Left lung (tissue), 10 donors: Measurements from ENCODE around the gene MYD88. TPM values are rescaled to one million over a fixed set of nuclear protein-coding genes. Genes with fewer than 3 reads are reported as not detected.

ENCODE experiments used
- ATAC-seq: fragments of 200-7000 bp; cut with Tn5 transposase; one replicate; pipeline ENCODE4 v1.9.1; 2020; ENCODE audit warnings: moderate library complexity
- DNase-seq, 4 donors: peaks; one replicate each; pipeline ENCODE4 v3.0.0-alpha.2; 2013 to 2020
- H3K27ac ChIP-seq, 2 donors: fragments of 200-600 bp; sonication (generic) in 1 of 2; one replicate each; pipeline versions ENCODE4 v1.5.0 to v1.8.0; 2020 to 2021
- H3K27me3 ChIP-seq, 2 donors: fragments of 200-600 bp; sonication (generic) in 1 of 2; one replicate each; pipeline versions ENCODE4 v1.5.0 to v1.8.0; 2020 to 2021
- H3K36me3 ChIP-seq, 2 donors: fragments of 200-600 bp; sonication (generic) in 1 of 2; one replicate each; pipeline versions ENCODE4 v1.5.0 to v1.8.0; 2020 to 2021
- H3K4me1 ChIP-seq, 2 donors: fragments of 200-600 bp; one replicate each; pipeline ENCODE4 v1.8.0; 2021
- H3K4me3 ChIP-seq, 2 donors: fragments of 200-600 bp; sonication (generic) in 1 of 2; one replicate each; pipeline versions ENCODE4 v1.5.0 to v1.8.0; 2020 to 2021; ENCODE audit warnings: mild to moderate bottlenecking in 1 of 2
- H3K9me3 ChIP-seq, 2 donors: fragments of 200-600 bp; sonication (generic) in 1 of 2; one replicate each; pipeline versions ENCODE4 v1.5.0 to v1.8.0; 2020 to 2021
- intact Hi-C, 2 donors: fragments of 100-400 bp; cut with DNase I; formaldehyde crosslinking; loops; one replicate each; pipeline versions ENCODE4 v1.11.2 to v1.14.2; 2022
- polyA plus RNA-seq, 6 donors: library from polyadenylated mRNA; unstranded; fragments of 120-200 nt; gene quantifications; one replicate each; pipeline ENCODE4 v1.2.1, GENCODE V29; 2013; ENCODE audit not compliant: insufficient read length in 6 of 6
- total RNA-seq, 2 donors: library from RNA; stranded (reverse); fragmentation: NEBNext Ultra II Directional; extraction: Animal tissue kit (Norgen Biotek cat#: 25700); gene quantifications; one replicate each; pipeline ENCODE4 v1.2.1, GENCODE V29; 2021
- TF ChIP-seq, protein P1 (sequence below), 2 donors: fragments of 200-600 bp; sonication (generic) in 1 of 2; IDR thresholded peaks; one replicate each; pipeline versions ENCODE4 v1.5.0 to v1.8.0; 2021; ENCODE audit warnings: antibody characterized with exemption in 2 of 2
- donor health status: DM: no; HTN: yes; CAD: no.
- donor health status: DM: no; HTN: no; CAD: no.

Gene MYD88
- total and polyA plus RNA-seq, 8 donors, result 37.8 to 97.4 (median 40.9) TPM

- TF ChIP-seq, protein P1, sequence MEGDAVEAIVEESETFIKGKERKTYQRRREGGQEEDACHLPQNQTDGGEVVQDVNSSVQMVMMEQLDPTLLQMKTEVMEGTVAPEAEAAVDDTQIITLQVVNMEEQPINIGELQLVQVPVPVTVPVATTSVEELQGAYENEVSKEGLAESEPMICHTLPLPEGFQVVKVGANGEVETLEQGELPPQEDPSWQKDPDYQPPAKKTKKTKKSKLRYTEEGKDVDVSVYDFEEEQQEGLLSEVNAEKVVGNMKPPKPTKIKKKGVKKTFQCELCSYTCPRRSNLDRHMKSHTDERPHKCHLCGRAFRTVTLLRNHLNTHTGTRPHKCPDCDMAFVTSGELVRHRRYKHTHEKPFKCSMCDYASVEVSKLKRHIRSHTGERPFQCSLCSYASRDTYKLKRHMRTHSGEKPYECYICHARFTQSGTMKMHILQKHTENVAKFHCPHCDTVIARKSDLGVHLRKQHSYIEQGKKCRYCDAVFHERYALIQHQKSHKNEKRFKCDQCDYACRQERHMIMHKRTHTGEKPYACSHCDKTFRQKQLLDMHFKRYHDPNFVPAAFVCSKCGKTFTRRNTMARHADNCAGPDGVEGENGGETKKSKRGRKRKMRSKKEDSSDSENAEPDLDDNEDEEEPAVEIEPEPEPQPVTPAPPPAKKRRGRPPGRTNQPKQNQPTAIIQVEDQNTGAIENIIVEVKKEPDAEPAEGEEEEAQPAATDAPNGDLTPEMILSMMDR (IDR thresholded peaks at IDR 0.05), result no peak
- peak overlapping the region in 1 of 2 donors; percentile 84 for H3K27ac ChIP-seq
- H3K36me3 ChIP-seq, result no peaks in the 10 kb centered on the region
- peaks cover 0 to 5% of the 10 kb centered on the region in 2 donors for H3K9me3 ChIP-seq
- H3K4me3 ChIP-seq, result no peak overlapping the region
- intact Hi-C loops, result no loop called here
- ATAC-seq, result peak; percentile 55
- H3K27me3 ChIP-seq, result no peaks in the 10 kb centered on the region
- peaks cover 0 to 25% of the 10 kb centered on the region in 2 donors for H3K4me1 ChIP-seq
- DNase-seq, result no peak
Measured at GRCh38 chr3:38101811-38102443, 36.5 kb upstream of the MYD88 start.

GRCh38 chr3:38102444-38102814, 36.0 kb upstream of the MYD88 start:
- intact Hi-C loops, result no loop called here
- Histone ChIP-seq H3K9me3 (peaks cover 0 to 5% of the 10 kb centered on the region in 2 donors), H3K4me1 (peaks cover 0 to 28% of the 10 kb centered on the region in 2 donors), H3K27ac (peak overlapping the region in 1 of 2 donors; percentile 84), H3K27me3 (no peaks in the 10 kb centered on the region), H3K4me3 (no peak overlapping the region), H3K36me3 (no peaks in the 10 kb centered on the region)
- DNase-seq (no peak), ATAC-seq (peak; percentile 75)
- TF ChIP-seq, protein P1 (IDR thresholded peaks at IDR 0.05), result no peak

GRCh38 chr3:38105525-38105924, 32.9 kb upstream of the MYD88 start:
- H3K27me3 ChIP-seq, result no peaks in the 10 kb centered on the region
- intact Hi-C loops, result no loop called here
- H3K4me1 ChIP-seq, result peaks cover 0 to 49% of the 10 kb centered on the region in 2 donors
- no peaks in the 10 kb centered on the region for H3K36me3 ChIP-seq
- TF ChIP-seq, protein P1 (IDR thresholded peaks at IDR 0.05), result no peak
- DNase-seq, result no peak
- no peak overlapping the region for H3K27ac ChIP-seq
- no peak overlapping the region for H3K4me3 ChIP-seq
- H3K9me3 ChIP-seq, result peaks cover 0 to 5% of the 10 kb centered on the region in 2 donors
- no peak for ATAC-seq

GRCh38 chr3:38107911-38108648, 30.4 kb upstream of the MYD88 start:
- Histone ChIP-seq H3K36me3 (no peaks in the 10 kb centered on the region), H3K27ac (peak overlapping the region in 1 of 2 donors; percentile 71), H3K4me3 (no peak overlapping the region), H3K4me1 (peaks cover 0 to 35% of the 10 kb centered on the region in 2 donors), H3K27me3 (no peaks in the 10 kb centered on the region), H3K9me3 (peaks cover 0 to 5% of the 10 kb centered on the region in 2 donors)
- TF ChIP-seq, protein P1 (IDR thresholded peaks at IDR 0.05), result no peak
- DNase-seq (no peak), ATAC-seq (no peak)
- intact Hi-C loops, result no loop called here
